Measurements from ENCODE around the gene PCDHA1.

Gene PCDHA1

GRCh38 chr5:140926443-140927227, 140.7 kb downstream of the PCDHA1 start:
- DNase-seq: peak; percentile 47

GRCh38 chr5:140927228-140927573, 141.3 kb downstream of the PCDHA1 start:
- DNase-seq: no peak

- DNase-seq: no peak
Observed at GRCh38 chr5:140934964-140935606, 149.1 kb downstream of the PCDHA1 start.

- DNase-seq: no peak
Observed at GRCh38 chr5:140946578-140946977, 160.6 kb downstream of the PCDHA1 start.

GRCh38 chr5:140951636-140952035, 165.7 kb downstream of the PCDHA1 start:
- no peak for DNase-seq

GRCh38 chr5:140953234-140953633, 167.3 kb downstream of the PCDHA1 start:
- DNase-seq: no peak

GRCh38 chr5:140962190-140962589, 176.2 kb downstream of the PCDHA1 start:
- no peak for DNase-seq

GRCh38 chr5:140964356-140964755, 178.4 kb downstream of the PCDHA1 start:
- no peak for DNase-seq

- no peak for DNase-seq
Observed at GRCh38 chr5:140965905-140966292, 180.0 kb downstream of the PCDHA1 start.

GRCh38 chr5:140966293-140967225, 180.6 kb downstream of the PCDHA1 start, which contains the start of gene PCDHAC2:
Gene PCDHAC2 (plus strand): TSS chr5:140966476. CDS start chr5:140966767, 291 bp downstream.
- DNase-seq: peak; percentile 30

- no peak for DNase-seq
Observed at GRCh38 chr5:140967226-140967893, 181.4 kb downstream of the PCDHA1 start.

- no peak for DNase-seq
Observed at GRCh38 chr5:140969880-140970279, 183.9 kb downstream of the PCDHA1 start.

- no peak for DNase-seq
Observed at GRCh38 chr5:140973550-140973949, 187.6 kb downstream of the PCDHA1 start.

GRCh38 chr5:140977003-140977402, 191.1 kb downstream of the PCDHA1 start:
- DNase-seq: peak; percentile 40

GRCh38 chr5:140978260-140978659, 192.3 kb downstream of the PCDHA1 start:
- no peak for DNase-seq

- no peak for DNase-seq
Observed at GRCh38 chr5:140978983-140979382, 193.0 kb downstream of the PCDHA1 start.

- no peak for DNase-seq
Observed at GRCh38 chr5:140982083-140982716, 196.3 kb downstream of the PCDHA1 start.

GRCh38 chr5:140986117-140986521, 200.2 kb downstream of the PCDHA1 start:
- DNase-seq: peak; percentile 33

GRCh38 chr5:140988100-140988499, 202.2 kb downstream of the PCDHA1 start:
- no peak for DNase-seq

- DNase-seq: no peak
Observed at GRCh38 chr5:140988608-140989007, 202.7 kb downstream of the PCDHA1 start.

GRCh38 chr5:140989254-140990020, 203.5 kb downstream of the PCDHA1 start:
- no peak for DNase-seq
